Heart right ventricle (tissue), 16 donors: ENCODE data around the gene ITGA8. TPM values are rescaled to one million over a fixed set of nuclear protein-coding genes. Genes with fewer than 3 reads are reported as not detected.

Experiments used
- ATAC-seq, 8 donors: fragments of 200-7000 bp; cut with Tn5 transposase; one replicate each; pipeline ENCODE4 v1.9.1; 2020; ENCODE audit warnings: mild to moderate bottlenecking in 8 of 8, moderate library complexity in 8 of 8, moderate number of reproducible peaks in 1 of 8
- DNase-seq, 2 donors: peaks; one replicate each; pipeline ENCODE4 v3.0.0-alpha.2; 2020
- H3K27ac ChIP-seq, 10 donors: fragments of 200-600 bp; sonication (generic) in 2 of 10; one replicate each; pipeline versions ENCODE4 v1.5.0 to v1.8.0; 2020 to 2022; ENCODE audit warnings: mild to moderate bottlenecking in 3 of 10
- H3K27me3 ChIP-seq, 7 donors: fragments of 200-600 bp; one replicate each; pipeline ENCODE4 v1.8.0; 2021 to 2022; ENCODE audit warnings: mild to moderate bottlenecking in 2 of 7
- H3K36me3 ChIP-seq, 9 donors: fragments of 200-600 bp; sonication (generic) in 1 of 9; one replicate each; pipeline versions ENCODE4 v1.5.0 to v1.8.0; 2020 to 2022; ENCODE audit warnings: mild to moderate bottlenecking in 2 of 9
- H3K4me1 ChIP-seq, 9 donors: fragments of 200-600 bp; sonication (generic) in 1 of 9; one replicate each; pipeline versions ENCODE4 v1.5.0 to v1.8.0; 2020 to 2022; ENCODE audit warnings: mild to moderate bottlenecking in 4 of 9
- H3K4me3 ChIP-seq, 10 donors: fragments of 200-600 bp; sonication (generic) in 2 of 10; one replicate each; pipeline versions ENCODE4 v1.5.0 to v1.8.0; 2020 to 2022; ENCODE audit warnings: mild to moderate bottlenecking in 7 of 10, moderate library complexity in 2 of 10
- H3K9me3 ChIP-seq, 11 donors: fragments of 200-600 bp in 10 of 11; sonication (generic) in 2 of 11; one replicate each; pipeline versions ENCODE4 v1.5.0 to v1.8.0; 2013 to 2022; ENCODE audit warnings: mild to moderate bottlenecking in 2 of 11, control low read depth in 1 of 11, moderate library complexity in 1 of 11
- CTCF ChIP-seq, 9 donors: fragments of 200-600 bp; sonication (generic) in 2 of 9; IDR thresholded peaks; one replicate each; pipeline versions ENCODE4 v1.5.0 to v1.8.0; 2021 to 2022; ENCODE audit warnings: antibody characterized with exemption in 9 of 9, mild to moderate bottlenecking in 5 of 9, moderate library complexity in 1 of 9
- WGBS, 2 donors: extraction: QIAGEN DNeasy Blood & Tissue Kit; methylation state at CpG; one replicate each; pipeline ENCODE4 v1.1.7; 2013; ENCODE audit warnings: inconsistent platforms in 1 of 2; 5-methylcytosine and 5-hydroxymethylcytosine counted together
- intact Hi-C, 10 donors: fragments of 100-400 bp; cut with DNase I; formaldehyde crosslinking; loops; one replicate each; pipeline versions ENCODE4 v1.11.1 to v1.14.2; 2022
- polyA plus RNA-seq, 2 donors: library from polyadenylated mRNA; stranded (reverse); fragments of 200-250 nt; gene quantifications; one replicate each; pipeline ENCODE4 v1.2.3, GENCODE V29; 2013
- total RNA-seq, 10 donors: library from RNA; stranded (reverse); fragmentation: NEBNext Ultra II Directional in 3 of 10; extraction: Animal tissue kit (Norgen Biotek cat#: 25700) in 3 of 10; gene quantifications; one replicate each; pipeline versions ENCODE4 v1.2.1 to v1.2.4, GENCODE V29; 2021 to 2023
- donor health status: Arrhythmogenic right ventricular cardiomyopathy.
- donor health status: ischemic (EF 13 %, LVEDD 7.1; RV severe dilation, severe dysfunction).
- donor health status: healthy with polysubstance abuse.
- donor health status: DM: no; HTN: yes; CAD: no.
- donor health status: DM: no; HTN: no; CAD: no.
- donor health status: ischemic (EF 25% LVEDD 6.9; RV normal size, moderate dysfunction).
- donor health status: ischemic (EF 25% LVEDD 5.7; RV mildly dilated, moderate dysfunction).
- donor health status: healthy.
- donor health status: DM: yes; HTN: yes; CAD: no.
- donor health status: Ischemic cardiomyopathy.
- donor health status: ischemic (EF 35%, LVEDD 5.7; RV mildly dilated, moderate dysfunction).
- donor health status: nonischemic (EF 11% LVEDD 7.7; RV severe dilation, severe dysfunction).
- donor health status: DM: yes; HTN: yes; CAD: no.
- donor health status: PGD.
- donor health status: ischemic (EF 29% LVEDD 5.4; RV normal size, mild dysfunction).
- donor health status: nonischemic (EF 23%, LVEDD 6.1; RV moderate dilation, normal function).

Gene ITGA8
- total and polyA plus RNA-seq, 12 donors = 0.62 to 4.2 (median 2.1) TPM

- DNase-seq = no peak
- intact Hi-C loops = no loop called here
These were observed 23.9 kb downstream of the ITGA8 start for GRCh38 chr10:15695852-15696251.

GRCh38 chr10:15690031-15690430 lies 29.7 kb downstream of the ITGA8 start:
- 75 to 93% methylated on average over 5 of the region's 5 CpGs for WGBS, 2 donors
- Histone ChIP-seq H3K27me3 (peaks cover 0 to 7% (median 0%) of the 10 kb centered on the region in 7 donors), H3K4me3 (no peak overlapping the region), H3K9me3 (no peaks in the 10 kb centered on the region), H3K4me1 (no peaks in the 10 kb centered on the region), H3K36me3 (no peaks in the 10 kb centered on the region), H3K27ac (no peak overlapping the region)
- TF ChIP-seq CTCF (IDR thresholded peaks at IDR 0.05) = no peak
- intact Hi-C loops = no loop called here
- ATAC-seq (no peak), DNase-seq (no peak)

More at GRCh38 chr10:15695852-15696251, 23.9 kb downstream of the ITGA8 start:
- ATAC-seq = no peak
- Histone ChIP-seq H3K36me3 (no peaks in the 10 kb centered on the region), H3K27ac (no peak overlapping the region), H3K4me3 (no peak overlapping the region), H3K27me3 (peaks cover 0 to 6% (median 0%) of the 10 kb centered on the region in 7 donors), H3K9me3 (peaks cover 0 to 16% (median 0%) of the 10 kb centered on the region in 11 donors), H3K4me1 (no peaks in the 10 kb centered on the region)
- no peak for TF ChIP-seq CTCF (IDR thresholded peaks at IDR 0.05)
- WGBS, 2 donors = 42 to 44% methylated on average over 12 of the region's 12 CpGs

GRCh38 chr10:15684768-15685167 lies 35.0 kb downstream of the ITGA8 start:
- no peaks in the 10 kb centered on the region for H3K9me3 ChIP-seq
- no peak for TF ChIP-seq CTCF (IDR thresholded peaks at IDR 0.05)
- intact Hi-C loops = no loop called here
- peaks cover 0 to 3% (median 0%) of the 10 kb centered on the region in 7 donors for H3K27me3 ChIP-seq
- no peaks in the 10 kb centered on the region for H3K36me3 ChIP-seq
- no peak for DNase-seq
- no peak for ATAC-seq
- H3K4me3 ChIP-seq = no peak overlapping the region
- H3K27ac ChIP-seq = no peak overlapping the region
- no peaks in the 10 kb centered on the region for H3K4me1 ChIP-seq
- 77 to 79% methylated on average over 4 of the region's 4 CpGs for WGBS, 2 donors

- ATAC-seq (no peak), DNase-seq (no peak)
- WGBS, 2 donors = 76 to 84% methylated on average over 4 of the region's 4 CpGs
These were observed 38.6 kb downstream of the ITGA8 start for GRCh38 chr10:15681076-15681475.

More at GRCh38 chr10:15681076-15681475, 38.6 kb downstream of the ITGA8 start:
- H3K4me1 ChIP-seq = no peaks in the 10 kb centered on the region
- no peaks in the 10 kb centered on the region for H3K9me3 ChIP-seq
- intact Hi-C loops = no loop called here
- no peaks in the 10 kb centered on the region for H3K36me3 ChIP-seq
- H3K27me3 ChIP-seq = no peaks in the 10 kb centered on the region
- no peak for TF ChIP-seq CTCF (IDR thresholded peaks at IDR 0.05)
- H3K27ac ChIP-seq = no peak overlapping the region
- no peak overlapping the region for H3K4me3 ChIP-seq
